GM18520 (cell line): ENCODE data around the gene LANCL3.

Experiments
- ATAC-seq: cut with Tn5 transposase; IDR thresholded peaks from one replicate; pipeline ENCODE4 v1.9.1; 2021; ENCODE audit not compliant: unreplicated experiment

LANCL3 gene

DNA sequence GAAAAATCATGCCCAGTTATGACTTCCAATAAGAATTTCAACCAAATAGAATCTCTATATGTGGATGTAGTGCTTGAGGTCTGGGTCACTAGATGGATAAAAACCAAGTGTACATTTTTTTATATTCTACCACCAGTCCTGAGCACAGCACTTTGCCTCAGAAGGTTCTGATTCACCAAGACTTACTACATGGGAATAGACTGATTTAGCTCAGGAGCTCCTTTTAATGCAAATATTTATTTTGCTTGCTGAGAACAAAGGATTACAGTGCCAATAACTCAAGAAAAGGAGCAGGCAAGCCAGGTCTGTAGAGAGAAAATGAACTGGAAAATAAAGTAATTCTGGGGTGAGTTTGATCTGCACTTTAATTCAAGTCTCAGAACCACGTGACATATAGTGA lies 107.8 kb downstream of the LANCL3 start:
- no peak for ATAC-seq

GRCh38 chrX:37679888-37680287 lies 108.4 kb downstream of the LANCL3 start:
- ATAC-seq: no peak

DNA sequence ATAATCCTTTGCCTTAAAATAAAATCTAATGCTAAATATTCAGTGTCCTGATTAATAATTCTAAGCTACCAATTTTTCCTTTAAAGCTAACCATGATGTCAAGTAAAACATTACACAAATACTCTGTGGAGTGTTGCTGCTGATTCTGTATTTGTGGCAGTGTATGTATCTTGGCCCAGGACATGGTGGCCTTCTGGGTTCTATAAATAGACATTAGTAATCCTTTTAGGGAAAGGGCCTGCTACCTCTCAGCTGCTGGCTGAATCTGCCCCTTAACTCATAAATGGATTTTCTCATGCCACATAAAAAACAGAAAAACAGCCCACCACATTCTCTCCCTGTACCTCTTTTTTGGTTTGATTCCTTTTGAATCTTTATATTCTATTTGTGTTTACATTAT lies 113.0 kb downstream of the LANCL3 start:
- no peak for ATAC-seq

GRCh38 chrX:37684973-37685372 lies 113.5 kb downstream of the LANCL3 start:
- ATAC-seq: no peak

DNA sequence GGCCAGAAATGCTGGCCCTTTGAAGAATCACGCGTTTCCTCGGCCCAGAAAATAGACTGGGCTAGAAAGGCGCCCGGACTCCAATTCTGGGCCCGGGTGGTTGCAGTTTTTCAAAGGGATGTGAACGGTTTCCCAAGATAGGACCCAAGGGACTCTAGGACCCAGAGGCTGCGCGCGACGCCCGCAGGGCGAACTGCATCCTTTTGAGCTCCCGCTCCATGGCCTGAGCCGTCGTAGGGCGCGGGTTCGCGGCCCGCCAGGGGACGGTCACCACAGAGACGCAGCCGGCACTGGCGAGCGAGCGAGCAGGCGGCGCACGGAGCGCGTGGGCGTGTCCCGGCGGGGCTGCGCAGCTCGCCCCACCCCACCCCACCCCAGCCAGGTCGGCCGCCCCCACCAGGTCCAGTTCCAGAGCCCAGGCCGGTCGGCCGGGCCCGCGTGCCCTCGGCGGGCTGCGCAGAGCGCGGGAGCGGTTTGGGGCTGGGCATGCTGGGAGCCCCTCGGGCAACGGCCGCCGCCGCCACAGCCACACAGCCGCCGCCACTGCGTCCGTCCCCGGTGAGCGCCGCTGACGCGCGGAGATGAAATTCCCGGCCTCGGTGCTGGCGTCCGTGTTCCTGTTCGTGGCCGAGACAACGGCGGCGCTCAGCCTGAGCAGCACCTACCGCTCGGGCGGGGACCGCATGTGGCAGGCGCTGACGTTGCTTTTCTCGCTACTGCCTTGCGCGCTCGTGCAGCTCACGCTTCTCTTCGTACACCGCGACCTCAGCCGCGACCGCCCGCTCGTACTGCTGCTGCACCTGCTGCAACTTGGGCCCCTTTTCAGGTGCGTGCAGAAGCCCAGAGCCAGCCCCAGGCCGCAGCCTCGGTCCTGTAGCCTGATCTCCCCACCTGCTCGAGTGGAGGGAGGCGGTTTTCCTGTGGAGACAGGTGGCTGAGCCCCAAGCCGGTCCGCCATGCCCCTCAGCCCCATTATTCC lies 114.2 kb downstream of the LANCL3 start, which contains the start of gene XK:
XK (plus strand) TSS at position 411 of the 979 bp plus-strand sequence; CDS start at position 582, 171 bp downstream.
- ATAC-seq: no peak

- no peak for ATAC-seq
These were observed 115.0 kb downstream of the LANCL3 start for GRCh38 chrX:37686369-37686995.

GRCh38 chrX:37686996-37687395 lies 115.5 kb downstream of the LANCL3 start:
- ATAC-seq: no peak

- ATAC-seq: no peak
These were observed 118.7 kb downstream of the LANCL3 start for GRCh38 chrX:37690119-37690518.

- ATAC-seq: no peak
These were observed 121.5 kb downstream of the LANCL3 start for GRCh38 chrX:37692918-37693317.

GRCh38 chrX:37697169-37697760 lies 125.8 kb downstream of the LANCL3 start:
- no peak for ATAC-seq

DNA sequence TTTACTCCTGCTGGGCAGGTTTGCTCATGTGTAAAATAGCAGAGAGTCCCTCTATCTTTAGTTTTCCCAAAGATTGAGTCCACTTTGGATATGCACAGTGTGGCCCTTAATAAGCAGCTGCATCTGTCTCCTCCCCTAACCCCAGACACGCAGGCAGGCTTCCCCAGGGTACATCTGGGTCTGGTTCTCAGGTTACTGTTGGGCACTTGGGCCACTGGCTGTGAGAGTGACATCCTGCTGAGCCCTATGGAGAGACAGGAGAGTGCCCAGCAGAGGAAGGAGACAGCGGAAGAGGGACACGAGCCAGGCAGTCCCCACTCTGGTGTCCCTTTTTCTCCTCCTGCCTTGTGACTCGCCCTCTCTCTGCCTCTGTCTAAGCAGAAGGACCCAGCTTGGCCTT lies 130.1 kb downstream of the LANCL3 start:
- ATAC-seq: no peak

DNA sequence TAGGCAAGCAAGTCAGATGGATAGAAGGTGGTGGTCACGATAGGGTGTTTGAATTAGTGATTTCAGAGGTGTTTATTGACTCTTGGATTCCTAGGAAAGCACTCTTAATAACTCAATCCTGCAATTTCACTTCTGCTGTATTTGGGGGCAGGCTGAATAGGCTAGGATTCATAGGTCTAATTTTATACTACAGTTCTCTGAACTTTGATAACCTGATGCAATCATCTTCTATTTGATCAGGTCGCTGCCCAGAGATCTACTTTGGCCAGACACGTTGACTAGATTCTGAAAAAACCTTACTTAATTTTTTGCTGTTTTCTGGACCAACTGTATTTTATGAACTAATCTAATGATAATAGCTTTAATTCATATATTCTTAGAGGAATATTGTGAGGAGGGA lies 140.5 kb downstream of the LANCL3 start:
- no peak for ATAC-seq

- ATAC-seq: peak; percentile 58
These were observed 141.0 kb downstream of the LANCL3 start for GRCh38 chrX:37712458-37712857.

GRCh38 chrX:37714479-37714878 lies 143.0 kb downstream of the LANCL3 start:
- ATAC-seq: no peak

DNA sequence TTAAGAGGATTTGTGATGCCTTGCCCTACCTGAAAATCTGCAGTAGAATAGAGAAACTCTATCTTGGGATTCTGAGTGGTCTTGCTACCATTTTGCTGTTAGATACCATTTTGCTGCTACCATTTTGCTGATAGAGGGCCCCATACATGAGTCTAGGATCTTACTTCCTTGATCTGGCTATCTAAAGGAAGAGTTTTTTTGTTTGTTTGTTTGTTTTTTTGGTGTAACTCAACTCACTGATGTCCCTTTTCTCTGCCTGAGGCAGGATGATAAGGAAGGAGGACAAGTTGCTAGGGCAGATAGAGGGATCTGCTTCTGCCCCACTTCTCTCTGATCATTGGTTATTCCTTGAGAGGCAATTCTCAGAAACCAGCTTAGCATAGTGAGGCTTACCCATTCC lies 145.1 kb downstream of the LANCL3 start:
- no peak for ATAC-seq

- ATAC-seq: no peak
These were observed 146.2 kb downstream of the LANCL3 start for GRCh38 chrX:37717708-37718107.

DNA sequence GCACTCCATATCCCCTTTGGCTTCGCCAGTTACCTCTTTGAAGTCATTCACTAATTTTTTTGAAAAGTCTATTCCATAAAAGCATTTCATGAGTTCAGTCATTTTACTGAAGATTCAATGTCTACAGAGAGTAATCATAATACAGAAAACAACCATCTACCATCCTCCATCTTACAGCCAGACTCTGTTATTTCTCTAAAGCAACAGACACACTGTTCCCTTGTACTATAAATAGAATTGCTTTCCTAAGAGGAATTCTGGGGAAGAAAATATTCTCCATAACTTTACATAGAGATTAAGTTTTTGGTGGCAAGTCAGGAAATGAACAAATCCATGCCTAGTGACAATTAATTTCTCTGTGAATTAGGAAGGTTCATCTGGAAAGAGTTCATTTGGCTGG lies 151.1 kb downstream of the LANCL3 start:
- ATAC-seq: no peak

- ATAC-seq: no peak
These were observed 154.9 kb downstream of the LANCL3 start for GRCh38 chrX:37726346-37726745.
